MCF 10A (cell line): Measurements from ENCODE around the gene GRAMD4. TPM values are rescaled to one million over a fixed set of nuclear protein-coding genes. Genes with fewer than 3 reads are reported as not detected.

ENCODE experiments used
- BruUV-seq: library from RNA; stranded (reverse); fragments of 400-500 nt; replicated peaks from 2 replicates; lab custom pipeline; 2021; lab: Mats Ljungman, UMichigan
- CTCF ChIA-PET: fragments of 300-600 bp; sonication (Branson Sonifier 250); formaldehyde crosslinking; extraction: SDS; loops from one replicate; lab custom pipeline; 2021; ENCODE audit warnings: antibody characterized with exemption, inconsistent platforms; lab: Yijun Ruan, JAX
- POLR2A ChIA-PET: fragments of 300-600, 350-650 bp; sonication (Branson Sonifier 250); formaldehyde crosslinking; extraction: SDS; loops from one replicate; lab custom pipeline; 2020; ENCODE audit warnings: antibody characterized with exemption, inconsistent platforms; lab: Yijun Ruan, JAX
- DNase-seq: peaks from one replicate; pipeline ENCODE4 v3.0.0-alpha.2; 2018; ENCODE audit not compliant: unreplicated experiment
- H3K27ac Mint-ChIP-seq: one replicate; pipeline ENCODE4 v1.8.0; 2022; ENCODE audit warnings: mild to moderate bottlenecking, low read depth, mixed read lengths; ENCODE audit not compliant: unreplicated experiment
- H3K27me3 Mint-ChIP-seq: one replicate; pipeline ENCODE4 v1.8.0; 2022; ENCODE audit warnings: mixed read lengths; ENCODE audit not compliant: insufficient read depth, unreplicated experiment
- H3K36me3 Mint-ChIP-seq: one replicate; pipeline ENCODE4 v1.8.0; 2022; ENCODE audit warnings: mild to moderate bottlenecking, moderate library complexity, mixed read lengths; ENCODE audit not compliant: insufficient read depth, unreplicated experiment
- H3K4me1 Mint-ChIP-seq: one replicate; pipeline ENCODE4 v1.8.0; 2022; ENCODE audit warnings: mixed read lengths; ENCODE audit not compliant: insufficient read depth, unreplicated experiment
- H3K4me3 Mint-ChIP-seq: one replicate; pipeline ENCODE4 v1.8.0; 2022; ENCODE audit warnings: mild to moderate bottlenecking, moderate library complexity, mixed read lengths; ENCODE audit not compliant: unreplicated experiment
- H3K9me3 Mint-ChIP-seq: one replicate; pipeline ENCODE4 v1.8.0; 2022; ENCODE audit warnings: mixed read lengths; ENCODE audit not compliant: unreplicated experiment
- CTCF ChIP-seq: fragments of 200-600 bp; IDR thresholded peaks from one replicate; pipeline ENCODE4 v1.8.0; 2022; ENCODE audit warnings: antibody characterized with exemption, mild to moderate bottlenecking; ENCODE audit not compliant: unreplicated experiment
- intact Hi-C: fragments of 100-400 bp; cut with micrococcal nuclease; formaldehyde crosslinking; loops from 2 replicates; pipeline ENCODE4 v1.14.1; 2022
- total RNA-seq: library from RNA; stranded (reverse); gene quantifications from 2 replicates; pipeline ENCODE4 v1.2.3, GENCODE V29; 2022

The GRAMD4 gene
- total RNA-seq, 1 experiment from 2014 or later, result 15.6 TPM

- no peak for DNase-seq
- Mint-ChIP-seq H3K27me3 (no peaks in the 10 kb centered on the region), H3K4me1 (peaks cover 17% of the 10 kb centered on the region), H3K36me3 (no peaks in the 10 kb centered on the region), H3K27ac (no peak overlapping the region), H3K9me3 (no peaks in the 10 kb centered on the region), H3K4me3 (no peak overlapping the region)
- CTCF ChIA-PET, result interaction anchor here (0.7 kb wide), 1 partner anchor 39 kb away, joined by 3 read pairs; no protein-coding TSS in a partner anchor
- intact Hi-C loops, result no loop called here
- TF ChIP-seq CTCF, result no peak
- no TSS peak for BruUV-seq
- POLR2A ChIA-PET, result no interaction called here
These were observed 38.5 kb upstream of the GRAMD4 start for GRCh38 chr22:46581538-46582244.

- POLR2A ChIA-PET, result no interaction called here
- no peak for DNase-seq
- H3K4me3 Mint-ChIP-seq, result no peak overlapping the region
- H3K9me3 Mint-ChIP-seq, result no peaks in the 10 kb centered on the region
- CTCF ChIA-PET, result interaction anchor here (0.7 kb wide), 1 partner anchor 40 kb away, joined by 3 read pairs; no protein-coding TSS in a partner anchor
- no TSS peak for BruUV-seq
- H3K36me3 Mint-ChIP-seq, result no peaks in the 10 kb centered on the region
- no peaks in the 10 kb centered on the region for H3K27me3 Mint-ChIP-seq
- intact Hi-C loops, result no loop called here
- TF ChIP-seq CTCF, result no peak
- peaks cover 17% of the 10 kb centered on the region for H3K4me1 Mint-ChIP-seq
- H3K27ac Mint-ChIP-seq, result no peak overlapping the region
These were observed 37.8 kb upstream of the GRAMD4 start for GRCh38 chr22:46582281-46582933.

- Mint-ChIP-seq H3K4me3 (no peak overlapping the region), H3K4me1 (peaks cover 9% of the 10 kb centered on the region), H3K36me3 (no peaks in the 10 kb centered on the region), H3K27ac (no peak overlapping the region), H3K9me3 (no peaks in the 10 kb centered on the region), H3K27me3 (no peaks in the 10 kb centered on the region)
- intact Hi-C loops, result no loop called here
- BruUV-seq, result no TSS peak
- no peak for DNase-seq
- ChIA-PET CTCF (no interaction called here), POLR2A (no interaction called here)
- TF ChIP-seq CTCF, result no peak
These were observed 36.6 kb upstream of the GRAMD4 start for GRCh38 chr22:46583571-46583970.

GRCh38 chr22:46584081-46584921 lies 35.9 kb upstream of the GRAMD4 start:
- H3K27ac Mint-ChIP-seq, result no peak overlapping the region
- TF ChIP-seq CTCF, result no peak
- no TSS peak for BruUV-seq
- H3K9me3 Mint-ChIP-seq, result no peaks in the 10 kb centered on the region
- ChIA-PET POLR2A (no interaction called here), CTCF (no interaction called here)
- peaks cover 2% of the 10 kb centered on the region for H3K4me1 Mint-ChIP-seq
- H3K27me3 Mint-ChIP-seq, result no peaks in the 10 kb centered on the region
- H3K4me3 Mint-ChIP-seq, result no peak overlapping the region
- H3K36me3 Mint-ChIP-seq, result no peaks in the 10 kb centered on the region
- intact Hi-C loops, result no loop called here
- DNase-seq, result no peak
